H1 (cell line): ENCODE data around the gene PLEKHH3. TPM values are rescaled to one million over a fixed set of nuclear protein-coding genes. Genes with fewer than 3 reads are reported as not detected.

ENCODE experiments used
- CBX5 ChIP-seq: fragments of 300-800, 300-1000 bp; sonication (generic); IDR thresholded peaks from 2 replicates; pipeline ENCODE4 v1.7.1; 2016; ENCODE audit warnings: antibody characterized with exemption, low read length, low read depth
- CEBPB ChIP-seq: IDR thresholded peaks from 2 replicates; pipeline ENCODE4 v1.6.1; 2012; ENCODE audit warnings: low read depth, low read length
- CHD1 ChIP-seq: IDR thresholded peaks from 2 replicates; pipeline ENCODE4 v1.6.1; 2012; ENCODE audit warnings: low read depth, low read length, improper control_type of control experiment
- CREB1 ChIP-seq: IDR thresholded peaks from 2 replicates; pipeline ENCODE4 v1.6.1; 2012; ENCODE audit warnings: inconsistent platforms
- E2F6 ChIP-seq: IDR thresholded peaks from 2 replicates; pipeline ENCODE4 v1.6.1; 2012; ENCODE audit warnings: inconsistent platforms
- EGR1 ChIP-seq: IDR thresholded peaks from 2 replicates; pipeline ENCODE4 v1.6.1; 2011; ENCODE audit warnings: low read depth, low read length, borderline replicate concordance
- EZH2 ChIP-seq: fragments of 200-600 bp; sonication (generic); IDR thresholded peaks from 2 replicates; pipeline ENCODE4 v1.7.1; 2012; ENCODE audit warnings: low read depth, mild to moderate bottlenecking, moderate library complexity, low read length, inconsistent platforms; ENCODE audit not compliant: severe bottlenecking
- JUND ChIP-seq: IDR thresholded peaks from 2 replicates; pipeline ENCODE4 v1.6.1; 2011; ENCODE audit warnings: mild to moderate bottlenecking, improper control_type of control experiment, low read length
- SP1 ChIP-seq: IDR thresholded peaks from 2 replicates; pipeline ENCODE4 v1.6.1; 2011; ENCODE audit warnings: low read depth, low read length
- SP4 ChIP-seq: IDR thresholded peaks from 2 replicates; pipeline ENCODE4 v1.6.1; 2012; ENCODE audit warnings: low read length, inconsistent platforms
- polyA plus RNA-seq, 7 experiments: library from polyadenylated mRNA; depleted of rRNA in 3 of 7; stranded (reverse) in 5 of 7; unstranded in 2 of 7; fragments of >200 nt in 5 of 7; fragments of 200-250 nt in 2 of 7; gene quantifications; 1 replicate in 5 of 7; 2 replicates in 1 of 7; 4 replicates in 1 of 7; pipeline versions ENCODE4 v1.2.1 to v1.2.3, GENCODE V29; 2011 to 2013; ENCODE audit warnings: missing spikeins in 2 of 7, mixed read lengths in 2 of 7
- total RNA-seq: library from RNA; stranded (reverse); fragmentation: NEBNext Ultra II Directional; extraction: Animal tissue kit (Norgen Biotek cat#: 25700); gene quantifications from 2 replicates; pipeline ENCODE4 v1.2.1, GENCODE V29; 2021
- TF ChIP-seq, protein P1 (sequence below): fragments of 300-600 bp; sonication (generic); IDR thresholded peaks from 2 replicates; pipeline ENCODE4 v1.7.1; 2012; ENCODE audit warnings: low read length, moderate library complexity, mild to moderate bottlenecking, inconsistent platforms; ENCODE audit not compliant: insufficient replicate concordance

PLEKHH3 gene
- total and polyA plus RNA-seq, 2 of the 8 experiments (the other 6 are each of a cell fraction or from before 2014, with no cell fraction given), result 11.1 to 13.5 TPM

DNA sequence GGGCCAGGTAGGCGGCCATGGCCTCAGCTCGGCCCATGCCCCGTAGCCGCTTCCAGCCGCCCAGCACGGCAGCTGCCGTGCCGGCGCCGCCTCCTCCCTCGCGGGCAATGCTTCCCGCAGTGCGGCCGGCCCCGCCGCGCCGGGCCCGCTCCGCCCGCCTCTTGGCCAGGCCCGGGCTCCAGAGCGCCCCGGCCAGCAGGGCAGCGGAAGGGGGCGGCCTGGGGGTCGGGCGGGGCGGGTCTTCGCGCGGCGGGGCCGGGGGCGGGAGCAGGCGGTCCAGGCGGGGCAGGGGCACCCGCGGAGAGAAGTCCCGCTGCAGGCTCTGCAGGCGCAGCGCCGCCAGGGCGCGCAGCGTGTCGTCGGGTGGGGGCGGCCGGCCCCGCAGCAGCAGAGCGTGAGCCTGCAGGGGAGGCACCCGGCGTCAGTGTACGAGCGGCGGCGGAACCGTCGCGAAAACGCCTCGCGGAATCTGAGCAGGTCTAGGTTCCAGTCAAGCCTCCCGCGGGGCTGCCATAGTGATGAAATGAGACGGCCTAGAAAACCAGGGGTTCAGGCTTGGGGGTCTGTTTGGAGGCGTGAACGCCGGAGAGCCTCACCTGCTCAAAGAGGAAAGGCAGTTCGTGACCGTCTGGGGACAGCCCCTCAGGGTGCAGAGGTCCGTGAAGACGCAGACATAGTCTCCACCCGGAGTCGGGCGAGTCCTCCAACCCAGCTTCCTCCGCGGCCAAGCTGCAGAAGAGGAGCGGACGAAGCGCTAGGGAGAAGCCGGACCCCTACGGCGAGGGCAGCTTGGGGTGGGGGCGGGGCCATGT, 6.6 kb downstream of the PLEKHH3 start (continued):
- TF ChIP-seq EZH2 (no peak), E2F6 (no peak), CHD1 (no peak), JUND (no peak), CREB1 (no peak), SP4 (no peak), CBX5 (no peak), CEBPB (no peak), SP1 (no peak), EGR1 (no peak)
- TF ChIP-seq, protein P1, sequence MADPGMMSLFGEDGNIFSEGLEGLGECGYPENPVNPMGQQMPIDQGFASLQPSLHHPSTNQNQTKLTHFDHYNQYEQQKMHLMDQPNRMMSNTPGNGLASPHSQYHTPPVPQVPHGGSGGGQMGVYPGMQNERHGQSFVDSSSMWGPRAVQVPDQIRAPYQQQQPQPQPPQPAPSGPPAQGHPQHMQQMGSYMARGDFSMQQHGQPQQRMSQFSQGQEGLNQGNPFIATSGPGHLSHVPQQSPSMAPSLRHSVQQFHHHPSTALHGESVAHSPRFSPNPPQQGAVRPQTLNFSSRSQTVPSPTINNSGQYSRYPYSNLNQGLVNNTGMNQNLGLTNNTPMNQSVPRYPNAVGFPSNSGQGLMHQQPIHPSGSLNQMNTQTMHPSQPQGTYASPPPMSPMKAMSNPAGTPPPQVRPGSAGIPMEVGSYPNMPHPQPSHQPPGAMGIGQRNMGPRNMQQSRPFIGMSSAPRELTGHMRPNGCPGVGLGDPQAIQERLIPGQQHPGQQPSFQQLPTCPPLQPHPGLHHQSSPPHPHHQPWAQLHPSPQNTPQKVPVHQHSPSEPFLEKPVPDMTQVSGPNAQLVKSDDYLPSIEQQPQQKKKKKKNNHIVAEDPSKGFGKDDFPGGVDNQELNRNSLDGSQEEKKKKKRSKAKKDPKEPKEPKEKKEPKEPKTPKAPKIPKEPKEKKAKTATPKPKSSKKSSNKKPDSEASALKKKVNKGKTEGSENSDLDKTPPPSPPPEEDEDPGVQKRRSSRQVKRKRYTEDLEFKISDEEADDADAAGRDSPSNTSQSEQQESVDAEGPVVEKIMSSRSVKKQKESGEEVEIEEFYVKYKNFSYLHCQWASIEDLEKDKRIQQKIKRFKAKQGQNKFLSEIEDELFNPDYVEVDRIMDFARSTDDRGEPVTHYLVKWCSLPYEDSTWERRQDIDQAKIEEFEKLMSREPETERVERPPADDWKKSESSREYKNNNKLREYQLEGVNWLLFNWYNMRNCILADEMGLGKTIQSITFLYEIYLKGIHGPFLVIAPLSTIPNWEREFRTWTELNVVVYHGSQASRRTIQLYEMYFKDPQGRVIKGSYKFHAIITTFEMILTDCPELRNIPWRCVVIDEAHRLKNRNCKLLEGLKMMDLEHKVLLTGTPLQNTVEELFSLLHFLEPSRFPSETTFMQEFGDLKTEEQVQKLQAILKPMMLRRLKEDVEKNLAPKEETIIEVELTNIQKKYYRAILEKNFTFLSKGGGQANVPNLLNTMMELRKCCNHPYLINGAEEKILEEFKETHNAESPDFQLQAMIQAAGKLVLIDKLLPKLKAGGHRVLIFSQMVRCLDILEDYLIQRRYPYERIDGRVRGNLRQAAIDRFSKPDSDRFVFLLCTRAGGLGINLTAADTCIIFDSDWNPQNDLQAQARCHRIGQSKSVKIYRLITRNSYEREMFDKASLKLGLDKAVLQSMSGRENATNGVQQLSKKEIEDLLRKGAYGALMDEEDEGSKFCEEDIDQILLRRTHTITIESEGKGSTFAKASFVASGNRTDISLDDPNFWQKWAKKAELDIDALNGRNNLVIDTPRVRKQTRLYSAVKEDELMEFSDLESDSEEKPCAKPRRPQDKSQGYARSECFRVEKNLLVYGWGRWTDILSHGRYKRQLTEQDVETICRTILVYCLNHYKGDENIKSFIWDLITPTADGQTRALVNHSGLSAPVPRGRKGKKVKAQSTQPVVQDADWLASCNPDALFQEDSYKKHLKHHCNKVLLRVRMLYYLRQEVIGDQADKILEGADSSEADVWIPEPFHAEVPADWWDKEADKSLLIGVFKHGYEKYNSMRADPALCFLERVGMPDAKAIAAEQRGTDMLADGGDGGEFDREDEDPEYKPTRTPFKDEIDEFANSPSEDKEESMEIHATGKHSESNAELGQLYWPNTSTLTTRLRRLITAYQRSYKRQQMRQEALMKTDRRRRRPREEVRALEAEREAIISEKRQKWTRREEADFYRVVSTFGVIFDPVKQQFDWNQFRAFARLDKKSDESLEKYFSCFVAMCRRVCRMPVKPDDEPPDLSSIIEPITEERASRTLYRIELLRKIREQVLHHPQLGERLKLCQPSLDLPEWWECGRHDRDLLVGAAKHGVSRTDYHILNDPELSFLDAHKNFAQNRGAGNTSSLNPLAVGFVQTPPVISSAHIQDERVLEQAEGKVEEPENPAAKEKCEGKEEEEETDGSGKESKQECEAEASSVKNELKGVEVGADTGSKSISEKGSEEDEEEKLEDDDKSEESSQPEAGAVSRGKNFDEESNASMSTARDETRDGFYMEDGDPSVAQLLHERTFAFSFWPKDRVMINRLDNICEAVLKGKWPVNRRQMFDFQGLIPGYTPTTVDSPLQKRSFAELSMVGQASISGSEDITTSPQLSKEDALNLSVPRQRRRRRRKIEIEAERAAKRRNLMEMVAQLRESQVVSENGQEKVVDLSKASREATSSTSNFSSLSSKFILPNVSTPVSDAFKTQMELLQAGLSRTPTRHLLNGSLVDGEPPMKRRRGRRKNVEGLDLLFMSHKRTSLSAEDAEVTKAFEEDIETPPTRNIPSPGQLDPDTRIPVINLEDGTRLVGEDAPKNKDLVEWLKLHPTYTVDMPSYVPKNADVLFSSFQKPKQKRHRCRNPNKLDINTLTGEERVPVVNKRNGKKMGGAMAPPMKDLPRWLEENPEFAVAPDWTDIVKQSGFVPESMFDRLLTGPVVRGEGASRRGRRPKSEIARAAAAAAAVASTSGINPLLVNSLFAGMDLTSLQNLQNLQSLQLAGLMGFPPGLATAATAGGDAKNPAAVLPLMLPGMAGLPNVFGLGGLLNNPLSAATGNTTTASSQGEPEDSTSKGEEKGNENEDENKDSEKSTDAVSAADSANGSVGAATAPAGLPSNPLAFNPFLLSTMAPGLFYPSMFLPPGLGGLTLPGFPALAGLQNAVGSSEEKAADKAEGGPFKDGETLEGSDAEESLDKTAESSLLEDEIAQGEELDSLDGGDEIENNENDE, result no peak
